T-helper 1 cell (primary cell): ENCODE results near the gene PCDH12.
"Not testable (repeated sequence)": the region's sequence is repeated elsewhere in the genome, so short reads cannot be mapped to it uniquely, and the experiment has no call there.

Experiments
- DNase-seq, 5 donors: peaks; one replicate each; pipeline ENCODE4 v3.0.0-alpha.2; 2012 to 2020

The PCDH12 gene

GRCh38 chr5:141935538-141935937 is 22.5 kb downstream of the PCDH12 start:
- no peak for DNase-seq

GRCh38 chr5:141934099-141934844 is 23.7 kb downstream of the PCDH12 start:
- DNase-seq: no peak

- DNase-seq: no peak
Measured at GRCh38 chr5:141933151-141933550, 24.9 kb downstream of the PCDH12 start.

GRCh38 chr5:141931694-141932093 is 26.3 kb downstream of the PCDH12 start:
- no peak for DNase-seq

- DNase-seq: no peak
Measured at GRCh38 chr5:141929398-141930058, 28.5 kb downstream of the PCDH12 start.

- DNase-seq: no peak
Measured at GRCh38 chr5:141928051-141928450, 30.0 kb downstream of the PCDH12 start.

- DNase-seq: no peak
Measured at GRCh38 chr5:141926434-141926833, 31.6 kb downstream of the PCDH12 start.

GRCh38 chr5:141923448-141924313 is 34.3 kb downstream of the PCDH12 start, which contains the start of gene DELE1:
Gene DELE1, plus strand, starts transcription at chr5:141923871. Its CDS starts 71 bp downstream, at chr5:141923942.
- DNase-seq: peak; percentile 77 to 93 (median 83)

- DNase-seq: not testable (repeated sequence)
Measured at GRCh38 chr5:141922827-141923447, 35.1 kb downstream of the PCDH12 start.

- DNase-seq: no peak
Measured at GRCh38 chr5:141920771-141921170, 37.2 kb downstream of the PCDH12 start.

GRCh38 chr5:141919218-141920119 is 38.5 kb downstream of the PCDH12 start:
- no peak for DNase-seq

GRCh38 chr5:141917760-141918159 is 40.2 kb downstream of the PCDH12 start:
- no peak for DNase-seq

GRCh38 chr5:141916522-141916921 is 41.5 kb downstream of the PCDH12 start:
- no peak for DNase-seq

- no peak for DNase-seq
Measured at GRCh38 chr5:141915881-141916336, 42.1 kb downstream of the PCDH12 start.

- no peak for DNase-seq
Measured at GRCh38 chr5:141914797-141915196, 43.2 kb downstream of the PCDH12 start.

- DNase-seq: no peak
Measured at GRCh38 chr5:141914199-141914743, 43.7 kb downstream of the PCDH12 start.

GRCh38 chr5:141913560-141914198 is 44.3 kb downstream of the PCDH12 start:
- DNase-seq: no peak

- no peak for DNase-seq
Measured at GRCh38 chr5:141910271-141910673, 47.7 kb downstream of the PCDH12 start.

GRCh38 chr5:141909212-141909611 is 48.8 kb downstream of the PCDH12 start:
- no peak for DNase-seq

- DNase-seq: no peak
Measured at GRCh38 chr5:141908796-141909195, 49.2 kb downstream of the PCDH12 start.

GRCh38 chr5:141906972-141907371 is 51.0 kb downstream of the PCDH12 start:
- DNase-seq: no peak
